GM12878 (cell line): ENCODE measurements around the gene SLC34A3. TPM values are rescaled to one million over a fixed set of nuclear protein-coding genes. Genes with fewer than 3 reads are reported as not detected.

Experiments
- CUX1 ChIP-seq: IDR thresholded peaks from 2 replicates; pipeline ENCODE4 v1.6.1; 2012; ENCODE audit warnings: improper control_type of control experiment, low read depth, low read length; ENCODE audit not compliant: insufficient replicate concordance
- E2F4 ChIP-seq: IDR thresholded peaks from 2 replicates; pipeline ENCODE4 v1.6.1; 2012; ENCODE audit warnings: low read depth, low read length, improper control_type of control experiment
- ESRRA ChIP-seq: IDR thresholded peaks from 2 replicates; pipeline ENCODE4 v1.6.1; 2012; ENCODE audit warnings: mild to moderate bottlenecking, low read length, improper control_type of control experiment
- FOS ChIP-seq: IDR thresholded peaks from 3 replicates; pipeline ENCODE4 v1.6.1; 2011; ENCODE audit warnings: borderline replicate concordance; ENCODE audit not compliant: insufficient read length; ENCODE audit errors: extremely low read depth
- HDAC6 ChIP-seq: fragments of 200-600 bp; sonication (generic); IDR thresholded peaks from one replicate; pipeline ENCODE4 v1.8.0; 2017; ENCODE audit warnings: antibody characterized with exemption; ENCODE audit not compliant: unreplicated experiment
- RB1 ChIP-seq: fragments of 450-650 bp; formaldehyde crosslinking; IDR thresholded peaks from 2 replicates; pipeline ENCODE4 v1.6.1; 2017; ENCODE audit warnings: mild to moderate bottlenecking, borderline replicate concordance
- ZBTB4 ChIP-seq: fragments of 450-650 bp; formaldehyde crosslinking; IDR thresholded peaks from 2 replicates; pipeline ENCODE4 v1.4.0; 2022; ENCODE audit warnings: mild to moderate bottlenecking, moderate library complexity
- polyA plus RNA-seq, 11 experiments: library from polyadenylated mRNA; depleted of rRNA in 4 of 11; unstranded in 6 of 11; stranded (reverse) in 5 of 11; fragments of >200 nt; fragmentation: Nextera tagmentation in 4 of 11; fragmentation: Illumina TruSeq in 1 of 11; extraction: Ambion mirVana in 4 of 11; extraction: Trizol in 1 of 11; gene quantifications; 1 replicate in 1 of 11; 2 replicates in 10 of 11; pipeline versions ENCODE4 v1.2.1 to v1.2.3, GENCODE V29; 2011 to 2016; ENCODE audit warnings: inconsistent platforms in 2 of 11, missing spikeins in 2 of 11, low read depth in 1 of 11
- total RNA-seq, 4 experiments: library from RNA; depleted of rRNA in 3 of 4; stranded (reverse); fragments of >200 nt in 3 of 4; fragmentation: Illumina TruSeq in 1 of 4; extraction: Trizol in 1 of 4; gene quantifications; 2 replicates each; pipeline versions ENCODE4 v1.2.1 to v1.2.3, GENCODE V29; 2013 to 2021

The SLC34A3 gene
- total and polyA plus RNA-seq, 10 of the 15 experiments (the other 5 are each of a cell fraction or from before 2014, with no cell fraction given): not detected

GRCh38 chr9:137223078-137223970, 7.4 kb upstream of the SLC34A3 start (continued):
- no peak for TF ChIP-seq CUX1
- peak; percentile 59 for TF ChIP-seq RB1
- TF ChIP-seq FOS: no peak
- TF ChIP-seq HDAC6: no peak
- TF ChIP-seq E2F4: no peak
- no peak for TF ChIP-seq ZBTB4 (CRISPR knock-in tag)
- TF ChIP-seq ESRRA: 0 out of 2 replicates have a peak, but pooled peaks have one; percentile 62
